ENCODE results near the gene BATF. TPM values are rescaled to one million over a fixed set of nuclear protein-coding genes. Genes with fewer than 3 reads are reported as not detected.

The BATF gene
- total RNA-seq, 1 experiment from 2014 or later, result 1.4 TPM

GRCh38 chr14:75511201-75511600 lies 11.1 kb upstream of the BATF start:
- TF ChIP-seq, protein P1, sequence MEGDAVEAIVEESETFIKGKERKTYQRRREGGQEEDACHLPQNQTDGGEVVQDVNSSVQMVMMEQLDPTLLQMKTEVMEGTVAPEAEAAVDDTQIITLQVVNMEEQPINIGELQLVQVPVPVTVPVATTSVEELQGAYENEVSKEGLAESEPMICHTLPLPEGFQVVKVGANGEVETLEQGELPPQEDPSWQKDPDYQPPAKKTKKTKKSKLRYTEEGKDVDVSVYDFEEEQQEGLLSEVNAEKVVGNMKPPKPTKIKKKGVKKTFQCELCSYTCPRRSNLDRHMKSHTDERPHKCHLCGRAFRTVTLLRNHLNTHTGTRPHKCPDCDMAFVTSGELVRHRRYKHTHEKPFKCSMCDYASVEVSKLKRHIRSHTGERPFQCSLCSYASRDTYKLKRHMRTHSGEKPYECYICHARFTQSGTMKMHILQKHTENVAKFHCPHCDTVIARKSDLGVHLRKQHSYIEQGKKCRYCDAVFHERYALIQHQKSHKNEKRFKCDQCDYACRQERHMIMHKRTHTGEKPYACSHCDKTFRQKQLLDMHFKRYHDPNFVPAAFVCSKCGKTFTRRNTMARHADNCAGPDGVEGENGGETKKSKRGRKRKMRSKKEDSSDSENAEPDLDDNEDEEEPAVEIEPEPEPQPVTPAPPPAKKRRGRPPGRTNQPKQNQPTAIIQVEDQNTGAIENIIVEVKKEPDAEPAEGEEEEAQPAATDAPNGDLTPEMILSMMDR (IDR thresholded peaks at IDR 0.05; ENCODE audit: unreplicated experiment), result no peak
- H3K27me3 Mint-ChIP-seq (ENCODE audit: unreplicated experiment), result peaks cover 12% of the 10 kb centered on the region
- no peak overlapping the region for H3K4me3 Mint-ChIP-seq (ENCODE audit: low read depth, unreplicated experiment)
- intact Hi-C loops (cut with micrococcal nuclease; ENCODE audit: unreplicated experiment), result no loop called here
- BruUV-seq (replicated peaks), result no TSS peak
- H3K4me1 Mint-ChIP-seq (ENCODE audit: low read depth, unreplicated experiment), result no peaks in the 10 kb centered on the region
- peaks cover 3% of the 10 kb centered on the region for H3K9me3 Mint-ChIP-seq (ENCODE audit: low read depth, unreplicated experiment)
- CTCF ChIA-PET, result no interaction called here
- no peaks in the 10 kb centered on the region for H3K36me3 Mint-ChIP-seq (ENCODE audit: insufficient read depth, unreplicated experiment)
- H3K27ac Mint-ChIP-seq (ENCODE audit: unreplicated experiment), result no peak overlapping the region
- no peak for DNase-seq

GRCh38 chr14:75513911-75514672 lies 8.2 kb upstream of the BATF start:
- H3K4me3 Mint-ChIP-seq (ENCODE audit: low read depth, unreplicated experiment), result no peak overlapping the region
- H3K4me1 Mint-ChIP-seq (ENCODE audit: low read depth, unreplicated experiment), result no peaks in the 10 kb centered on the region
- DNase-seq, result no peak
- no TSS peak for BruUV-seq (replicated peaks)
- CTCF ChIA-PET, result interaction anchor here (1.0 to 1.4 kb wide), 2 partner anchors 17 to 47 kb away, joined by 3 to 4 read pairs; no protein-coding TSS in a partner anchor
- peaks cover 3% of the 10 kb centered on the region for H3K9me3 Mint-ChIP-seq (ENCODE audit: low read depth, unreplicated experiment)
- intact Hi-C loops (cut with micrococcal nuclease; ENCODE audit: unreplicated experiment), result no loop called here
- TF ChIP-seq, protein P1 (IDR thresholded peaks at IDR 0.05; ENCODE audit: unreplicated experiment), result no peak
- no peaks in the 10 kb centered on the region for H3K36me3 Mint-ChIP-seq (ENCODE audit: insufficient read depth, unreplicated experiment)
- no peak overlapping the region for H3K27ac Mint-ChIP-seq (ENCODE audit: unreplicated experiment)
- H3K27me3 Mint-ChIP-seq (ENCODE audit: unreplicated experiment), result peaks cover 28% of the 10 kb centered on the region

GRCh38 chr14:75514673-75515628 lies 7.3 kb upstream of the BATF start:
- CTCF ChIA-PET, result no interaction called here
- peaks cover 28% of the 10 kb centered on the region for H3K27me3 Mint-ChIP-seq (ENCODE audit: unreplicated experiment)
- no TSS peak for BruUV-seq (replicated peaks)
- intact Hi-C loops (cut with micrococcal nuclease; ENCODE audit: unreplicated experiment), result no loop called here
- no peak overlapping the region for H3K27ac Mint-ChIP-seq (ENCODE audit: unreplicated experiment)
- H3K36me3 Mint-ChIP-seq (ENCODE audit: insufficient read depth, unreplicated experiment), result no peaks in the 10 kb centered on the region
- H3K4me3 Mint-ChIP-seq (ENCODE audit: low read depth, unreplicated experiment), result no peak overlapping the region
- DNase-seq, result peak; percentile 15
- H3K9me3 Mint-ChIP-seq (ENCODE audit: low read depth, unreplicated experiment), result peaks cover 3% of the 10 kb centered on the region
- H3K4me1 Mint-ChIP-seq (ENCODE audit: low read depth, unreplicated experiment), result no peaks in the 10 kb centered on the region
- TF ChIP-seq, protein P1 (IDR thresholded peaks at IDR 0.05; ENCODE audit: unreplicated experiment), result no peak

DNA sequence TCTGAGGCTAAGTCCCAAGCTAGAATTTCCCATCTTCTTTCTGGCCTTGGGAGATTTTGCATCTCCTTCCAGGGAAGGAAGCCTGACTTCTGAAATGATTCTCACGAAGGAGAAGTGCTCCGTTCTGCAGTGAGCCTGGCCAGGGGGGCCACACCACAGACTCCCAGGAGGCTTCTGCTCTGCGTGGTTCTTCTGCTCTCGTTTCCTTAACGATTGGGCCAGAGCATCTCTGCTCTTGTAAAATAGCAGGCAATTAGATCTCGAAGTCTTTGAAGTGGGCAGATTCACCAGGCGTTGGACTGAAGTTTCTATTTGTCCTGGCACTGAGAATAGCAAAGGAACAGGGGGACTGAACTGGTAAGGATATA lies 6.7 kb upstream of the BATF start:
- Mint-ChIP-seq H3K27ac (ENCODE audit: unreplicated experiment) (no peak overlapping the region), H3K27me3 (ENCODE audit: unreplicated experiment) (peaks cover 28% of the 10 kb centered on the region), H3K4me3 (ENCODE audit: low read depth, unreplicated experiment) (no peak overlapping the region), H3K9me3 (ENCODE audit: low read depth, unreplicated experiment) (peaks cover 3% of the 10 kb centered on the region), H3K4me1 (ENCODE audit: low read depth, unreplicated experiment) (peaks cover under 1% of the 10 kb centered on the region), H3K36me3 (ENCODE audit: insufficient read depth, unreplicated experiment) (no peaks in the 10 kb centered on the region)
- DNase-seq, result no peak
- BruUV-seq (replicated peaks), result no TSS peak
- TF ChIP-seq, protein P1 (IDR thresholded peaks at IDR 0.05; ENCODE audit: unreplicated experiment), result no peak
- CTCF ChIA-PET, result no interaction called here
- intact Hi-C loops (cut with micrococcal nuclease; ENCODE audit: unreplicated experiment), result no loop called here

Data from Calu3 (cell line).